ENCODE data around the gene RGS19.

RGS19 gene

GRCh38 chr20:64055893-64056638 is 23.3 kb downstream of the RGS19 start:
- Histone ChIP-seq H3K27ac (replicated peaks; ENCODE audit: low read length) (no peak overlapping the region), H3K14ac (ENCODE audit: low read length) (peak overlapping the region; percentile 71), H3K4me1 (ENCODE audit: control insufficient read depth in 2 of 2, insufficient read depth in 1 of 2, low read depth in 1 of 2, low read length in 2 of 2) (peaks cover 15 to 34% of the 10 kb centered on the region in 2 donors), H3K4me3 (ENCODE audit: low read length in 2 of 2) (no peak overlapping the region), H4K8ac (ENCODE audit: low read depth, low read length) (no peak overlapping the region), H3K4me2 (ENCODE audit: insufficient read depth, low read length, poor library complexity, severe bottlenecking) (no peak overlapping the region), H4K91ac (ENCODE audit: low read depth, low read length, poor library complexity) (no peak overlapping the region), H3K27me3 (ENCODE audit: control insufficient read depth in 3 of 3, insufficient read depth in 3 of 3, low read depth in 1 of 3, low read length in 3 of 3) (peaks cover 0 to 35% (median 0%) of the 10 kb centered on the region in 3 experiments), H3K23ac (ENCODE audit: low read depth, low read length, poor library complexity) (peak overlapping the region; percentile 43), H3K79me1 (ENCODE audit: low read depth, low read length) (no peaks in the 10 kb centered on the region), H3K18ac (ENCODE audit: low read length) (peak overlapping the region; percentile 76), H2BK120ac (ENCODE audit: low read depth, low read length) (peak overlapping the region; percentile 96), H3K9me3 (replicated peaks in 1 of 2; ENCODE audit: control insufficient read depth in 2 of 2, insufficient read depth in 1 of 2, low read depth in 1 of 2, low read length in 2 of 2) (no peaks in the 10 kb centered on the region), H3K9ac (ENCODE audit: low read depth, low read length, poor library complexity) (no peak overlapping the region), H3K4ac (ENCODE audit: low read length) (peak overlapping the region; percentile 53), H2BK5ac (ENCODE audit: low read length) (peak overlapping the region; percentile 78), H2BK15ac (ENCODE audit: low read length) (peak overlapping the region; percentile 80), H2BK12ac (ENCODE audit: low read length) (no peak overlapping the region), H3K36me3 (replicated peaks in 1 of 2; ENCODE audit: control insufficient read depth in 2 of 2, insufficient read depth in 2 of 2, low read length in 2 of 2) (no peaks in the 10 kb centered on the region), H2AFZ (ENCODE audit: low read length) (peak overlapping the region; percentile 80), H2AK5ac (ENCODE audit: low read depth, low read length) (peak overlapping the region; percentile 99)
- WGBS, 2 donors (ENCODE audit: extremely low coverage in 2 of 2, insufficient read length in 2 of 2, insufficient replicate concordance in 1 of 2), result no CpG with 5 or more reads among the region's 22 CpGs
- no peak for DNase-seq (ENCODE audit: low spot score)

- Histone ChIP-seq H3K27ac (replicated peaks; ENCODE audit: low read length) (no peak overlapping the region), H3K27me3 (ENCODE audit: control insufficient read depth in 3 of 3, insufficient read depth in 3 of 3, low read depth in 1 of 3, low read length in 3 of 3) (peaks cover 0 to 41% (median 3%) of the 10 kb centered on the region in 3 experiments), H3K4me3 (ENCODE audit: low read length in 2 of 2) (no peak overlapping the region), H3K4me1 (ENCODE audit: control insufficient read depth in 2 of 2, insufficient read depth in 1 of 2, low read depth in 1 of 2, low read length in 2 of 2) (peaks cover 15 to 34% of the 10 kb centered on the region in 2 donors), H3K18ac (ENCODE audit: low read length) (peak overlapping the region; percentile 71), H3K14ac (ENCODE audit: low read length) (no peak overlapping the region), H3K23ac (ENCODE audit: low read depth, low read length, poor library complexity) (no peak overlapping the region), H3K4me2 (ENCODE audit: insufficient read depth, low read length, poor library complexity, severe bottlenecking) (no peak overlapping the region), H4K8ac (ENCODE audit: low read depth, low read length) (no peak overlapping the region), H2BK12ac (ENCODE audit: low read length) (no peak overlapping the region), H2AFZ (ENCODE audit: low read length) (peak overlapping the region; percentile 80), H3K9ac (ENCODE audit: low read depth, low read length, poor library complexity) (no peak overlapping the region), H3K36me3 (replicated peaks in 1 of 2; ENCODE audit: control insufficient read depth in 2 of 2, insufficient read depth in 2 of 2, low read length in 2 of 2) (no peaks in the 10 kb centered on the region), H3K4ac (ENCODE audit: low read length) (peak overlapping the region; percentile 53), H2BK120ac (ENCODE audit: low read depth, low read length) (peak overlapping the region; percentile 96), H3K79me1 (ENCODE audit: low read depth, low read length) (no peaks in the 10 kb centered on the region), H2AK5ac (ENCODE audit: low read depth, low read length) (peak overlapping the region; percentile 99), H2BK15ac (ENCODE audit: low read length) (peak overlapping the region; percentile 80), H4K91ac (ENCODE audit: low read depth, low read length, poor library complexity) (no peak overlapping the region), H3K9me3 (replicated peaks in 1 of 2; ENCODE audit: control insufficient read depth in 2 of 2, insufficient read depth in 1 of 2, low read depth in 1 of 2, low read length in 2 of 2) (no peaks in the 10 kb centered on the region), H2BK5ac (ENCODE audit: low read length) (no peak overlapping the region)
- DNase-seq (ENCODE audit: low spot score), result no peak
- no CpG with 5 or more reads among the region's 9 CpGs for WGBS, 2 donors (ENCODE audit: extremely low coverage in 2 of 2, insufficient read length in 2 of 2, insufficient replicate concordance in 1 of 2)
Observed at GRCh38 chr20:64055396-64055892, 23.9 kb downstream of the RGS19 start.

GRCh38 chr20:64053841-64054661 is 25.3 kb downstream of the RGS19 start:
- H2BK120ac ChIP-seq (ENCODE audit: low read depth, low read length), result peak overlapping the region; percentile 94
- H3K4ac ChIP-seq (ENCODE audit: low read length), result peak overlapping the region; percentile 37
- H2BK12ac ChIP-seq (ENCODE audit: low read length), result peak overlapping the region; percentile 41
- H3K4me3 ChIP-seq (ENCODE audit: low read length in 2 of 2), result no peak overlapping the region
- no peak for DNase-seq (ENCODE audit: low spot score)
- no CpG with 5 or more reads among the region's 17 CpGs for WGBS, 2 donors (ENCODE audit: extremely low coverage in 2 of 2, insufficient read length in 2 of 2, insufficient replicate concordance in 1 of 2)
- H2AFZ ChIP-seq (ENCODE audit: low read length), result peak overlapping the region; percentile 91
- H2AK5ac ChIP-seq (ENCODE audit: low read depth, low read length), result peak overlapping the region; percentile 16
- H3K4me1 ChIP-seq (ENCODE audit: control insufficient read depth in 2 of 2, insufficient read depth in 1 of 2, low read depth in 1 of 2, low read length in 2 of 2), result peaks cover 22 to 34% of the 10 kb centered on the region in 2 donors
- H3K14ac ChIP-seq (ENCODE audit: low read length), result no peak overlapping the region
- H3K23ac ChIP-seq (ENCODE audit: low read depth, low read length, poor library complexity), result peak overlapping the region; percentile 91
- H2BK5ac ChIP-seq (ENCODE audit: low read length), result peak overlapping the region; percentile 57
- no peak overlapping the region for H4K91ac ChIP-seq (ENCODE audit: low read depth, low read length, poor library complexity)
- H3K27me3 ChIP-seq (ENCODE audit: control insufficient read depth in 3 of 3, insufficient read depth in 3 of 3, low read depth in 1 of 3, low read length in 3 of 3), result peaks cover 2 to 50% (median 15%) of the 10 kb centered on the region in 3 experiments
- H3K9ac ChIP-seq (ENCODE audit: low read depth, low read length, poor library complexity), result no peak overlapping the region
- H3K79me1 ChIP-seq (ENCODE audit: low read depth, low read length), result no peaks in the 10 kb centered on the region
- H3K36me3 ChIP-seq (replicated peaks in 1 of 2; ENCODE audit: control insufficient read depth in 2 of 2, insufficient read depth in 2 of 2, low read length in 2 of 2), result no peaks in the 10 kb centered on the region
- no peaks in the 10 kb centered on the region for H3K9me3 ChIP-seq (replicated peaks in 1 of 2; ENCODE audit: control insufficient read depth in 2 of 2, insufficient read depth in 1 of 2, low read depth in 1 of 2, low read length in 2 of 2)
- H4K8ac ChIP-seq (ENCODE audit: low read depth, low read length), result peak overlapping the region; percentile 96
- peak overlapping the region; percentile 19 for H2BK15ac ChIP-seq (ENCODE audit: low read length)
- peak overlapping the region; percentile 18 for H3K4me2 ChIP-seq (ENCODE audit: insufficient read depth, low read length, poor library complexity, severe bottlenecking)
- H3K18ac ChIP-seq (ENCODE audit: low read length), result peak overlapping the region; percentile 87
- no peak overlapping the region for H3K27ac ChIP-seq (replicated peaks; ENCODE audit: low read length)
